Fibroblast of pulmonary artery (primary cell): ENCODE results near the gene CYP2D6.
"Not testable (repeated sequence)": the region's sequence is repeated elsewhere in the genome, so short reads cannot be mapped to it uniquely, and the experiment has no call there.

Source experiments
- DNase-seq: peaks from one replicate; pipeline ENCODE4 v3.0.0-alpha.2; 2010; ENCODE audit warnings: low read depth
- H3K4me3 ChIP-seq: replicated peaks from 2 replicates; pipeline ENCODE4 v1.5.1; 2011; ENCODE audit warnings: low read depth, mild to moderate bottlenecking, control low read depth, low read length, moderate library complexity
- CTCF ChIP-seq: IDR thresholded peaks from 2 replicates; pipeline ENCODE4 v1.5.1; 2011; ENCODE audit warnings: mild to moderate bottlenecking, control low read depth, low read length, inconsistent platforms; ENCODE audit errors: missing control alignments

Gene CYP2D6

GRCh38 chr22:42127606-42128005 is 3.0 kb downstream of the CYP2D6 start:
- no peak overlapping the region for H3K4me3 ChIP-seq
- no peak for DNase-seq
- TF ChIP-seq CTCF = no peak

DNA sequence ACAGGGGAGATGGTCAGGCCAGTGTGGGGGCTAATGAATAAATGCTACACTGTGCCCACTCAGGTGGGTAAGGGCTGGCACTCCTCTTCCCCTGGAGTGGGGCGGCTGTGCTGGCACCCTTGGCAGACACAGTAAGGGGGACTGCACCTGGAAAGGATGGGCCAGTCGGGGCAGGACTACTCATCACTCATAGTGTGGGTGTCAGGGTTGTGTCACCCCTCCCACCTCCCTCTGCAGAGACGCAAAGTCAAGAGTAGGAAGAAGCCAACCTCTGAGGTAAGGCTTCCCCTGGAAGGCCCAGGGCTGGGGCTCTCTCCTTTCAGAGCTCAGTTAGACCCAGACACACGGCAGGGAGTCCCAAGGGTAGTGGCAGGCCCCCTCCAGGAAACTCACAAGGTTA is 7.1 kb downstream of the CYP2D6 start:
- not testable (repeated sequence) for H3K4me3 ChIP-seq, DNase-seq

DNA sequence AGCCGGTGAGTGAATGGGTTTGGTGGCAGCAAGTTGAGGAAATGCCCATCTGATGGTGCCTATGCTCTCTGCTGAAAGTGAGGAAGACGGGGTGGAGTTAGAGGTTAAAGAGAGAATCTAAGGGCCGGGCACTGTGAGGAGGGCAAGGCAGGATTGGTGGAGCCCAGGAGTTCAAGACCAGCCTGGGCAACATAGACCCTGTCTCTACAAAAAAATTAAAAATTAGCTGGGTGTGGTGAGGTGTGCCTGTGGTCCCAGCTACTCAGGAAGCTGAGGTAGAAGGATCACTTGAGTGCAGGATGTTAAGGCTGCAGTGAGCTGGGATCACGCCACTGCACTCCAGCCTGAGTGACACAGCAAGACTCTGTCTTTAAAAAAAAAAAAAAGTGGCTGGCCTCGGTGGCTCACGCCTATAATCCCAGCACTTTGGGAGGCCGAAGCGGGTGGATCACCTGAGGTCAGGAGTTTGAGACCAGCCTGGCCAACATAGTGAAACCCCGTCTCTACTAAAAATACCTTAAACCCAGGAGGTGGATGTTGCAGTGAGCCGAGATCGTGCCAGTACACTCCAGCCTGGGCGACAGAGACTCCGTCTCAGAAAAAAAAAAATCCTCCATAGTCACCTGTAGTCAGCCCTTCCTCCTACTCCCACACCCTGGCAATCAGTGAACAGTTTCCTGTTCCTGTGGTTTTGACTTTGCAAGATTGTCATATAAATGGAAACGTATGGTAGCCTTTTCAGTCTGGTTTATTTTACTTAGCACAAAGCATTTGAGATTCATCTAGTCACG is 10.2 kb downstream of the CYP2D6 start:
- not testable (repeated sequence) for DNase-seq, H3K4me3 ChIP-seq

- no peak for TF ChIP-seq CTCF
- no peak overlapping the region for H3K4me3 ChIP-seq
- DNase-seq = peak; percentile 30
These were observed 13.7 kb downstream of the CYP2D6 start for GRCh38 chr22:42116848-42117424.

DNA sequence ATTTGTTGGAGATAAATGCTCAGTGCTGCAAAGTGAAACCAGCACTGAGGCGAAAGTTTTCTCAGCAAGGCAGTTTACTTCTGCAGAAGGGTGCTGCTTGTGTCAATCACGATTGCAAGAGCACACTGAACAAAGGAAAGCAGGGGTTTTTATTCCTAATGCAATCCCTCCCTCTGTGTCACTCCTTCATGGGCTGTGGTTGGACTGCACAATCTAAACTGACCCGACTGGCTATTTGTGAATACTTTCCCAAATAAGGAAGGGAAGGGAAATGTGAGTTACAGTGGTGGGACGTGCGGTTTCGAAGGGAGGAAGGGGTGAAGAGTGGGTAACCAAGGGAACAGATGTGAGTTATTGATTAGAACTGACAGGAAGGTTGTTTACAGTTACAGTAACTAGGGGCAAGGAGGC is 15.2 kb downstream of the CYP2D6 start:
- H3K4me3 ChIP-seq, DNase-seq: not testable (repeated sequence)

- peak; percentile 28 for TF ChIP-seq CTCF
- H3K4me3 ChIP-seq = no peak overlapping the region
- peak; percentile 31 for DNase-seq
These were observed 15.9 kb downstream of the CYP2D6 start for GRCh38 chr22:42114721-42115120.

DNA sequence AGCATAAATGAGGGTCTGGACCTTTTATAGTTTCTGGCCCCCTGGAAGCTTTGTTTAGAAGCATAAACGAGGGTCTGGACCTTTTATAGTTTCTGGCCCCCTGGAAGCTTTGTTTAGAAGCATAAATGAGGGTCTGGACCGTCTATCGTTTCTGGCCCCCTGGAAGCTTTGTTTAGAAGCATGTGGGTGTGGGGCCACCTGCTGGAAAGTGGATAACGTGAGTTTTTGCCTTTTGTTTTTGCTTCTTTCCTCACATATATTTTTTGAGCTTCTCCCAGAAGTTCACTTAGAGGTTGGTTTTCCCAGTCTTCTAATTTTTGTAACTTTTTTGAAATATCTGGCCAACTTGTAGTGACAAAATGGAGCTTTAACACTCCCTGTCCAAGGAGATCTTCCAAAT is 17.8 kb downstream of the CYP2D6 start:
- not testable (repeated sequence) for H3K4me3 ChIP-seq
- DNase-seq = peak; percentile 18
- peak; percentile 23 for TF ChIP-seq CTCF

GRCh38 chr22:42111798-42112197 is 18.8 kb downstream of the CYP2D6 start:
- no peak for DNase-seq
- no peak for TF ChIP-seq CTCF
- H3K4me3 ChIP-seq = no peak overlapping the region
